HG03095 (cell line): ENCODE results near the gene MYOM3.
"Not testable (repeated sequence)": the region's sequence is repeated elsewhere in the genome, so short reads cannot be mapped to it uniquely, and the experiment has no call there.

Experiments
- ATAC-seq: cut with Tn5 transposase; IDR thresholded peaks from one replicate; pipeline ENCODE4 v1.9.1; 2021; ENCODE audit warnings: moderate library complexity; ENCODE audit not compliant: unreplicated experiment

The MYOM3 gene

DNA sequence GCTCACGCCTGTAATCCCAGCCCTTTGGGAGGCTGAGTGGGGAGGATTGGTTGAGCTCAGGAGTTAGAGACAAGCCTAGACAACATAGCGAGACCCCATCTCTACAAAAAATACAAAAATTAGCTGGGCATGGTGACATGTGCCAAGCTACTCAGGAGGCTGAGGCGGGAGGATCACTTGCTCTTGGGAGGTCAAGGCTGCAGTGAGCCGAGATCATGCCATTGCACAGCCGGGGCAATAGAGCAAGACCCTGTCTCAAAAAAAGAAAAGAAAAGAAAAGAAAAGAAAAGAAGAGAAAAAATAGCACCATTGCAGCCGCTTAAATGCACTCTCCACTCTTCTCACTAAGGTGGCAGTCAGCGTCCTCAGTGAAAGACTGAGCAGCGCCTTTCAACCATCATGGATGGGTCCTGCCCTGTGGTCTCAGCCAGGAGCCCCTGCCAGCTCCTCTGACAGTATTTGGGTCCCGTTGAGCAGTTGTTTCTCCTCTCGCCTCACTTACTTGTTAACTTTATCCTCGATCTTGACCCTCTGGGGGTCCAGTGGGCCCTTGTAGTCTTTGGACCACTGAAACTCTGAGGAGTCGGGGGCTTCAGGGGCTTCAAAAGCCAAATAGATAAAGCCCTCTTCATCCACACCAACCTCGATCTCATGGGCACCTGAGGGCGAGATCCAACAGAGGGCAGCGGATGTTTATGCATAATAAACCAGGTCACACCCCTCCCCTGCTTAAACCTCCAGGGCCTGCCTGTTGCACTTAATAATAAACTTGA, 36.9 kb downstream of the MYOM3 start:
- no peak for ATAC-seq

DNA sequence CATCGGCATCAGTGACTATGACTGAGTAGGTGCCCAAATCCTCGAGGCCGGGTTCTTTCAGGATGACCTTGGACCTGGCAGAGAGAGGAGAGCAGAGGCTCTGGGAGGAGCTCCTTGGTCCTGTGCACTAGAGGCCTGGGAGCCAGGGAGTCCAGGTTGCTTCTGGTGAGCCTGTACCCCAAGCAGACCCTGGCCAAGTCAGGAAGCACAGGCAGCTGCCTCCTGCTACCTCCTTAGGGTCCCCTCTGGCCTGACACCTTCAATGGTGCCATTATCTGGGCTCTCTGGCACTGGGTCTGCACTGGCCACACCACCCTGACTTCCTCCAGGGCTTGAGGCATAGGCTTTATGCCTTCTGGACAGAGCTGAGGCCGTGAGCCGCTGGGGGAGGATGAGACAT, 37.7 kb downstream of the MYOM3 start:
- ATAC-seq = no peak

DNA sequence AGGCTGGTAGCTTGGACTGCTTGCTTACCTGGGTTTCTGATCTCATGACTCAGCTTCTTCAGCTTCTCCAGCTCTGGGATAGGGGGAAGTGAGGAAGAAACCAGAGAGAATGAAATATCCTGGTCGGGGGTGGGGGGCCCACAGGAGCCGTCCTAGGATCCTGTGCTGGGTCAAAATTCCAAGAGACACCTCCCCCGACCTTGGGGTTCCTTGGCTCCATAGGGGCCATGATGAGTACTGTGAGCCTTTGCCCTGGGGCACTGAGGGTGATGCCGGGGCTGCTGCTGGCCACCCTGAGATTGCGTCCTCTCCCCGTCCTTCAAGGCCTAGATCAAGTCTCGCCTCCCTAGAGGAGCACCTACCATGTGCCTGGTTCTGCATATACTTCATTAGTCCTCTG, 40.0 kb downstream of the MYOM3 start:
- no peak for ATAC-seq

DNA sequence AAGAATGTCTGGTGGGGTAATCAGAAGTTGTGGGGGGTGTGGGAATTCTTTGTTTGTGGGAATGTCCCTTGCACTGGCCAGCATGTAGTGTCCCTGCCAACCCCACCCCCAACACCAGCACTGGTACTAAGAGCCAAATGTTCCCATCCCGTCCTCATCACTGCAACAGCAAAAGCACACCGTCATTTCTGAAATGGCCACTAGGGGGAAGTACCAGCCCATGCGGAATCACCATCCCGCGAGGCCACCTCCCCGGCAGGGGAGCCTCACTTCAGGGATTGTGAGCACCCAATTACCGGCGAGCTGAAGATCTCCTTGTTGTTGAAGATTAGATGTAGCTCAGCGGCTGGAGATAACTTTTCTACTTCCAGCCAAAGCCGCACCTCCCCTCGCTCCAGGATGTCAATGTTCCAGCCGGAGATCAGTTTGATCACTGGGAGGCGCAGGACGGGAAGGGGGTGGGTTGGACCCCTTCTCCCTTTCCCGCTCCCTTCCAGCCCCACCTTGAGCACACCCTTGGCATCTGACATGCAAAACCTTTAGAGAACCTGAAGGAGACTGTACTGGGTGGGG, 41.0 kb downstream of the MYOM3 start:
- ATAC-seq = no peak

DNA sequence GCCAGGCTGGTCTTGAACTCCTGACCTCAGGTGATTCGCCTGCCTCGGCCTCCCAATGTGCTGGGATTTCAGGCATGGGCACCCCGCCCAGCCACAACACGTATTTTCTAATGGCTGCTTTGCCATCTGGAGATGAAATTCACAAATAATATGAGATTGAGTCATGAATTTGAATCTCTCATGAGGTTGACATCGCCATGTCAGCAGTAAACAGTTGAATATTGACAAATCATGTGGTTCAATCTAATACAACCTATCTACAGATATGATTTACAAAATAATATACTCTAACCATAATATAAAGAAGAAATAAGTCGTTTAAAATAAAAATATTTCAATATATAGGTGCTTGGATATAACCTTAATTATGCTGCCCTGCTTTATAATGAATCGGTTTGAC, 42.1 kb downstream of the MYOM3 start:
- no peak for ATAC-seq

DNA sequence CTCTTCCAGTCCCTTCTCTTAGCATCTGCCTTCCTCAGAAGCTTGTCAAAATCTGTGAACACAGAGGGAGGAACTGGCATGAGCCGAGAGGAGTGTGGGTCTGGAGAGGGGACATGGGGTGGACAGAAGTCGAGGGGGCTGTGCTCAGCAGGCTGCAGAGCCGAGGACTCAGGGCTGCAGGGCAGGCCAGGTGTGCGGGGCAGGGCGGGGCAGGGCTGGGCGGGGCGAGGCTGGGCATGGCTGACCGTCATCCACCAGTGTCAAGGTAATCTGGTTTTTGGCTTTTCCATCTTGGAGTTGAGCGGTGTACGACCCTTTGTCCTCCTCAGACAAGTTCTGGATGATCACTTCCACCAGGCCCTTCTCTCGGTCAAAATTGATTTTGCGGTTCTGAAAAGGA, 44.0 kb downstream of the MYOM3 start:
- ATAC-seq = no peak

DNA sequence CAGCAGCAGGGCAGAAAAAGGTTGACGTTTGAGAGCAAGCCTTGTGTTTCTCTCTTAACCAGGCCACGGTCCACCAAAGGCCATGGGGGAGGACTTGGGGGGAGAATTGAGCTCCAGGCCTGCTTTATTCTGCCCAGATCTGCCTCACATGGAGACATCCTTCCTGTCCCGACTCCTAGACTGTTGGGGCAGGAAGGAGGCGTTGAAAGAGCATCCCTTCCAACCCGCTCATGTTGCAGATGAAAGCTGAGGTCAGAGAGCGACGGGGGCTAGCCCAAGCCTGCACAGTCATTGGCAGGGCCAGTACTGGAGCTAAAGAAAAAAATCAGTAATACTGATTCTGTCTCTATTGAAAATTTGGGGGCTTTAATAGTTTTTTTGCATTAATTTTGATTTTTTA, 46.6 kb downstream of the MYOM3 start:
- ATAC-seq = no peak

DNA sequence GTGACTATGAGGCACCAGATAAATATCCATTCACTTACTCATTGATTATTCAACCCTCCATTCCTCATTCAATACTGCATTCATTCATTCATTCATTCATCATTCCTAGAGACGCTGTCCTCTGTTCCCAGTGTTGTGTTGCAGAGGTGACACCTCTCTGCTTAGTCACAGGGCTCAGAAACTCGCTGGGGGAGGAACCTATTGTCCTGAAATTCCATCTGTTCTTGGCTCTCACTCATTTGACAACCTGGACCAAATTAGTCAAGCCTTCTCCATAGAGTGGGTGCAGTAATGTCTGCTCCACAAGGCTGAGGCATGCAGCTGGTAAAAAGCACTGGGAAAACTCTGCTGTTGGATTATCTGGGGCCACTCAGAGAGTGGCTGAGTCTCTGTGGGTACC, 49.7 kb downstream of the MYOM3 start:
- no peak for ATAC-seq

DNA sequence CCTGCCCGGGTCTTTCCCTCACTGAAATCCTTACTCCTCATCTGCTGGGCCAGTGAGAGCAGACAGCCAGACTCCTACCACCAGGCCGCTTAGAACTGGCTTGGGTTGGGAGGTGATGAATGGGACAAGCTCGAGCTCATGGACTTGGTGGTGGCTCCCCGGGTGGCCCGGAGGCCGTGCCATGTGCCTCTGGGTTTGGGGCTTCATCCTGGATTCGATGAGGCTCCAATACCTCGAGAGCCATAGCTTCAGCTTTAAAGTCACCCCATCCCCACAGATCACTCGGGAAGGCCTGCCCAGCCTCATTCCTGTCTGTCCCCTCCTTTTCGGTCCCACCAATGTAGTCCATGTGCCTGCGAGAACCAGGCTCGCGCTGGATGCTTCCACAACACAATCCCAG, 51.5 kb downstream of the MYOM3 start:
- no peak for ATAC-seq

DNA sequence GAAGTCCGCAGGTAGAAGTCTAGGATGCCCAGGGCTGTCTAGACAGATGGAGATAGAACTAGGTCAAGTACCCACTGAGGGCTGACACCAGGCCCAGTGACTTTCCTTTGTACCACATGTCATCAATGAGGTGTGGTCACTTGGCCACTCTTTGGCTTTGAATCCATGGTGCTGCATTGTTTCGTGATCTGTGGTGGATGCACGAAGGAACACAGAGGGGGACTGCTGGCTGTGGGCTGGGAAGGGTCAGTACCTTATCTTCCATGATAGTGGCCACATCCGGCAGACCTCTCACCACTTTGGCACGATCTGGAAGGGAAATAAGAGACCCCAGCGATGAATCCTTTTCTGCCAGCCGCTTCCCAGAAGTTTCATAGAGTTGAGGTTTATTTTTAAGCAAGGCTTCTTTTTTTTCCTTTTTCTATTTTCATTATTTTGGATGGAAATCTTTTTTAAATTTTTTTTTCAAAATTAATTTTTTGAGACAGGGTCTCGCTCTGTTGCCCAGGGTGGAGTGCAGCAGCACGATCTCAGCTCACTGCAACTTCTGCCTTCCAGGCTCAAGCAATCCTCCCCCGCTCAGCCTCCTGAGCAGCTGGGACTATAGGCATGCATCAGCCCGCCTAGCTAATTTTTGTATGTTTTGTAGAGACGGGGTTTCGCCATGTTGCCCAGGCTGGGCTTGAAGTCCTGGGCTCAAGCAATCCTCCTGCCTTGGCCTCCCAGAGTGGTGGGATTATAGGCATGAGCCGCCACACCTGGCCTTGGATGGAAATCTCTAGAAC, 53.1 kb downstream of the MYOM3 start:
- no peak for ATAC-seq

DNA sequence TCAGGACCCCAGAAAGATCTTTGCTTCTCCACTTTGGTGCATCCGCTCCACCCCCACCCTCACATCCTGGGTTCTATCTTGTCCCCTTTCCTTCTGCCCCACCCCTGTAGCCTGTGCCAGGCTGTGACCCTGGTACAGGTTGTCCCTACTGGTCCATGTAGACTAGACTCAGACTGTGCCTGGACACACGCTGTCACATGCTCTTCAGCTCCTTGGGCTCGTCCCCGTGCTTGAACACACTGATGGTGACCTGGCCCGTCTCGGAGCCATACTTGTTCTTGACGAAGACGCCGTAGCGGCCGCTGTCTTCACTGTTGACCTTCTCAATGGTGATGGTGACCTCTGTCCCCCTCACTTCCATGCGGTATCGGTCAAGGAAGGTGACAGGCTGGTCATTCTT, 54.8 kb downstream of the MYOM3 start:
- no peak for ATAC-seq

DNA sequence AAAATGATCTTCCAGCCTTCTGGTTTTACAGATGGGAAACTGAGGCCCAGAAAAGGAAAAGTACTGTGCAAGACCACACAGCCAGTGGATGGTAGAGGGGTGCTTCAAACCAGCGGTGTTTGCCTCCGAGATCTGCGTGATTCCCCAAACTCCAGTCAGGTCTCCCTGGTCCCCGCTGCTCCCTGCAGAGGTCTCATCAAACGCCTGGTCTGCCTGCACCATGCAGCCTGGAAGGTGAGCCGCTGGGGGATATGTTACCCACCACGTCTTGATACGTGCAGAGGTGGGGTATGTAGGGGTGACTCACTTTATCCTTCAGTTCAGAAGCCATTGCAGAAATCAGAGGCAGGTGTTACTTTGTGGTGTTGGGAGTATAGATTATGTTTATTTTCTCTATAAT, 56.3 kb downstream of the MYOM3 start:
- ATAC-seq = no peak

DNA sequence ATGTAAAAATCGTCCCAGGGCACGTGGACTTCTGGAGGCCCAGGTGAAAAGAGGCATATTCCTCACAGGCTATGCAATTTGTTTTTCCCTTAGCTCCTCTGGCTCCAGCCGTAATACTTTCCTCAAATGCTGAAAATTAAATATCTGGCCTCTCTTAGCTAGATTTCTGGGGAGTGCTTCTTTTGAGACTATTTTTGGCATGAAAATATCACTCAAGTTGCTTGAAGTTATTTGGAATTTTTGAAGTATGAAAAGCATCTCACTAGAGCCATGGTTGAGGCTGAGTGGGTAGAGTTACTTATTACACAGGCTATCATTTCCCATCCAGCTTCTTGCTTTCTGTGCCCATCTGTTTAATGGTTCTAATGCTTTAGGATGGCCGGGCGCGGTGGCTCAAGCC, 59.7 kb downstream of the MYOM3 start:
- no peak for ATAC-seq

DNA sequence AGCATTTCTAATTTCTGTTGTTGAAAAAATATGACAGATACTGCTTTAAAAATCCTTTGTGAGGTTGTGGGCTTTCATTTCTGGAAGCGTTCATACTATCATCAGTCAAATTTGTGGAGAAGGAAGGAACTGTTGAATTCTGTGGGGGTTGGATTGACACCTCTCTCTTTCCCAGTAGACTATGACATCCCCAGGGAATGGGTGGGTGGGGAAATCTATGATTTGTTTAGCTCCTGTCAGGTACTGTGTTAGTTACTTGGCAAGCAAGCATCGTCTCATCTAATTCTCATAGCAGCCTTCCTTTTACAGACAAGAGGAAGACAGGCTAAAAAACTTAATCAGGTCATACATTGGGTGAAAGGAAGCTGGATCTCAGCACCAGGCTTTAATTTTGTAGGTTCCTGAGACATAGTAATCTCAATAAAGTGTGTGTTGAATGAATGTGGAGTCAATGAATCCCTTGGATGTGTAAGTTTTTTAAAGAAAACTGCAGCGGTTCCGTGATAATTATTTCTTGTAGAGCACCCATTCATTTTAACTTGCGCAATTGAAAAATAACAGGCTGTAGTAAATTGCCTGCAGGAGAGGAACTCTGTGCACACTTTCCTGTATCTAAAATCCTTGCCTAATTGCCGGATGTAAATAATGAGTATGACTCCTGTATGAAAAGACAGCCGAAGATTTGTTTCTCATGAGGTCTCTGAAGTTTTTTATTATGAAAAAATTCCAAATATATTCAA, 60.6 kb downstream of the MYOM3 start:
- no peak for ATAC-seq

DNA sequence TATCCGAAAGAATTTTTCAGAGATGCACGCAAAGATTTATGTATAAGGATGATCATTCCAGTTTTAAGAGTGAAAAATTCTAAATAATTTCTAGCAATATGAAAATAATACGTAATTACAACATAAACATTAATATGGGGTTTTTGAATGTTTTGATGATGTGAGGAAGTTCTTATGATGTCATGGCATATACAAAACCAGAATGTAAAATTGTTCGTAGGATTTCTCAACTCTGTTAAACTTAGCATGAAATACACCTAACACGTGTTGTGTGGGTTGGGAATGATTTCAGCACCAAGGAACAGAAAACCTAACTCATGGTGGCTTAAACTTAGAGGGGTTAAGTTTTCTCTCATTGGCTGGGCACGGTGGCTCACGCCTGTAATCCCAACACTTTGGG, 62.2 kb downstream of the MYOM3 start:
- no peak for ATAC-seq

DNA sequence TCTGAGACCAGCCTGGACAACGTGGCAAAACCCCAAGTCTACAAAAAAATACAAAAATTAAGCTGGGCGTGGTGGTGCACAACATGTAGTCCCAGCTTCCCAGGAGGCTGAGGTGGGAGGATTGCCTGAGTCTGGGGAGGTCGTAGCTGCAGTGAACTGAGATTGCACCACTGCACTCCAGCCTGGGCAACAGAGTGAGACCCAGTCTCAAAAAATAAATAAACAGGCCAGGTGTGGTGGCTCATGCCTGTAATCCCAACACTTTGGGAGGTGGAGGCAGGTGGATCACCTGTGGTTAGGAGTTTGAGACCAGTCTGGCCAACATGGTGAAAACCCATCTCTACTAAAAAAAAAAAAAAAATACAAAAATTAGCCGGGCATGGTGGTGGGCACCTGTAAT, 63.0 kb downstream of the MYOM3 start:
- ATAC-seq = not testable (repeated sequence)

DNA sequence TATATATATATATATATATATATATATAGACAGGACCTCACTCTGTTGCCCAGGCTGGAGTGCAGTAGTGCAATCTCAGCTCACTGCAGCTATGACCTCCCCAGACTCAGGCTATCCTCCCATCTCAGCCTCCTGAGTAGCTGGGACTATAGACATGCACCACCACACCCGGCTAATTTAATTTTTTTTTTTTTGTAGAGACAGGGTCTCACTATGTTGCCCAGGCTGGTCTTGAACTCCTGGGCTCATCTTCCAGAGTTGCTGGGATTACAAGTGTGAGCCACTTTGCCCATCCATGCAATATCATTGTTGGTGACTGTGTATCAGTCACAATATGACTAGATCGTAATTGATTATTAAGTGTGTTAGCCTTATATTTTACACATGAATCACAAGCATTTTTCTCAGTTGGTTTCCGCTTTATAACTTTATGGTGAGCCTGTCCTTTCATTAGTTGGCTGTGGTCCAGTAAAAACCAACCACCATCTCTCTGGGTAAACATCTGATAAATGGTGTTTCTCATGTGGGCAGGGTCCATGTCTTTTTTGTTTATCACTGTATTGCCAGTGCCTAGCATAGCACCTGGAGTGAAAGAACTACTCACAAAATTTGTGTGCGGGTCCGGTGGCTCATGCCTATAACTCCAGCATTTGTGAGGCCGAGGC, 63.6 kb downstream of the MYOM3 start:
- no peak for ATAC-seq

DNA sequence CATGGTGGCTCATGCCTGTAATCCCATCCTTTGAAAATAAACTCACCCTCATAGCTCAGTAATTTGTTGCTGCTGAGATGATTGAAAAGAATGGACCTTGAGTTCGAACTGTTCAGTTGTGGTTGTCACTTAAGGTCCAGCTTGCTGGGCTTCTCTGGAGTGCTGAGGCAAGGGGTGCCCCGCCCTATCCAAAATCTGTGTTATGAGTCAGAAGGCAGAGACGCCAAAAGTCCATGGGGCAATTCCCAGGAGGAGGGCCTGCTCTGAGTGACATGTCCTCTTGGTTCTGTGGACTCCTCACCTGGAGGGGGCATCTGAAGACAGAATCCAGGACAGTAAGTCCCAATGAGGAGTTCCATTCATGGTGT, 64.8 kb downstream of the MYOM3 start:
- no peak for ATAC-seq

DNA sequence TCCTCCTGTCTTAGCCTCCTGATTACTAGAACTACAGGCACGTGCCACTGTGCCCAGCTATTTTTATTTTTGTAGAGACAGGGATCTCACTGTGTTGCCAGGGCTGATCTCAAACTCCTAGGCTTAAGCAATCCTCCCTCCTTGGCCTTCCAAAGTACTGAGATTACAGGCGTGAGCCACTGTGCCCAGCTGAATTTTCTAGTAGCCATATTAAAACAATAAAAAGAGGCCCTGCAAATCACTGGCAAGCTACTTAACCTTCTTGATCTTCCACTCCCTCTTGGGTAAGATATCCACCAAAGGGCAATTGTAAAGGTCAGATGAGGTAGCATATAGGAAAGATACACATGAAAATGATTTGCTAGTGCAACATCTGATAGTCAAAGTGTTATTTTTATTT, 66.2 kb downstream of the MYOM3 start:
- ATAC-seq = no peak

DNA sequence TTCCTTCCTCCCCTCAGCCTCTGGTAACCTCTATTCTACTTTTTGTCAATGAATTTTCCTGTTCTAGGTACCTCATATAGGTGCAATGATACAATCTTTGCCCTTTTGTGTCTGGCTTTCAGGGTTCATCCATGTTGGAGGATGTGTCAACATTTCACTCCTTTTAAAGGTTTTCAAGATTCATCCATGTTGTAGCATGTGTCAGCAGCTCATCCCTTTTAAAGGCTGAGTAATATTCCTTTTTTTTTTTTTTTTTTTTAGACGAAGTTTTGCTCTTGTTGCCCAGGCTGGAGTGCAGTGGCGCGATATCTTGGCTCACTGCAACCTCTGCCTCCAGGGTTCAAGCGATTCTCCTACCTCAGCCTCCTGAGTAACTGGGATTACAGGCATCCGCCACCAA, 67.3 kb downstream of the MYOM3 start:
- ATAC-seq = not testable (repeated sequence)
